ENCODE results near the gene TIMM50.

- TF ChIP-seq, protein P1, sequence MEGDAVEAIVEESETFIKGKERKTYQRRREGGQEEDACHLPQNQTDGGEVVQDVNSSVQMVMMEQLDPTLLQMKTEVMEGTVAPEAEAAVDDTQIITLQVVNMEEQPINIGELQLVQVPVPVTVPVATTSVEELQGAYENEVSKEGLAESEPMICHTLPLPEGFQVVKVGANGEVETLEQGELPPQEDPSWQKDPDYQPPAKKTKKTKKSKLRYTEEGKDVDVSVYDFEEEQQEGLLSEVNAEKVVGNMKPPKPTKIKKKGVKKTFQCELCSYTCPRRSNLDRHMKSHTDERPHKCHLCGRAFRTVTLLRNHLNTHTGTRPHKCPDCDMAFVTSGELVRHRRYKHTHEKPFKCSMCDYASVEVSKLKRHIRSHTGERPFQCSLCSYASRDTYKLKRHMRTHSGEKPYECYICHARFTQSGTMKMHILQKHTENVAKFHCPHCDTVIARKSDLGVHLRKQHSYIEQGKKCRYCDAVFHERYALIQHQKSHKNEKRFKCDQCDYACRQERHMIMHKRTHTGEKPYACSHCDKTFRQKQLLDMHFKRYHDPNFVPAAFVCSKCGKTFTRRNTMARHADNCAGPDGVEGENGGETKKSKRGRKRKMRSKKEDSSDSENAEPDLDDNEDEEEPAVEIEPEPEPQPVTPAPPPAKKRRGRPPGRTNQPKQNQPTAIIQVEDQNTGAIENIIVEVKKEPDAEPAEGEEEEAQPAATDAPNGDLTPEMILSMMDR (IDR thresholded peaks at IDR 0.05 in 4 of 5, conservative IDR thresholded peaks at IDR 0.05 in 1 of 5), result no peak
- peak; percentile 89 to 95 for TF ChIP-seq POLR2A (IDR thresholded peaks at IDR 0.05)
Observed at GRCh38 chr19:39445196-39446111, 35.2 kb upstream of the TIMM50 start, which contains the start of gene SUPT5H.

Measured in gastrocnemius medialis (tissue), 4 donors.